HG03108 (cell line): Measurements from ENCODE around the gene CXorf38.
A peak's percentile ranks its signal among the peaks of the same experiment; 100 is the strongest.

Source experiments
- ATAC-seq: cut with Tn5 transposase; IDR thresholded peaks from one replicate; pipeline ENCODE4 v1.9.1; 2021; ENCODE audit warnings: moderate library complexity; ENCODE audit not compliant: unreplicated experiment

The CXorf38 gene, protein sequence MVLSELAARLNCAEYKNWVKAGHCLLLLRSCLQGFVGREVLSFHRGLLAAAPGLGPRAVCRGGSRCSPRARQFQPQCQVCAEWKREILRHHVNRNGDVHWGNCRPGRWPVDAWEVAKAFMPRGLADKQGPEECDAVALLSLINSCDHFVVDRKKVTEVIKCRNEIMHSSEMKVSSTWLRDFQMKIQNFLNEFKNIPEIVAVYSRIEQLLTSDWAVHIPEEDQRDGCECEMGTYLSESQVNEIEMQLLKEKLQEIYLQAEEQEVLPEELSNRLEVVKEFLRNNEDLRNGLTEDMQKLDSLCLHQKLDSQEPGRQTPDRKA

DNA sequence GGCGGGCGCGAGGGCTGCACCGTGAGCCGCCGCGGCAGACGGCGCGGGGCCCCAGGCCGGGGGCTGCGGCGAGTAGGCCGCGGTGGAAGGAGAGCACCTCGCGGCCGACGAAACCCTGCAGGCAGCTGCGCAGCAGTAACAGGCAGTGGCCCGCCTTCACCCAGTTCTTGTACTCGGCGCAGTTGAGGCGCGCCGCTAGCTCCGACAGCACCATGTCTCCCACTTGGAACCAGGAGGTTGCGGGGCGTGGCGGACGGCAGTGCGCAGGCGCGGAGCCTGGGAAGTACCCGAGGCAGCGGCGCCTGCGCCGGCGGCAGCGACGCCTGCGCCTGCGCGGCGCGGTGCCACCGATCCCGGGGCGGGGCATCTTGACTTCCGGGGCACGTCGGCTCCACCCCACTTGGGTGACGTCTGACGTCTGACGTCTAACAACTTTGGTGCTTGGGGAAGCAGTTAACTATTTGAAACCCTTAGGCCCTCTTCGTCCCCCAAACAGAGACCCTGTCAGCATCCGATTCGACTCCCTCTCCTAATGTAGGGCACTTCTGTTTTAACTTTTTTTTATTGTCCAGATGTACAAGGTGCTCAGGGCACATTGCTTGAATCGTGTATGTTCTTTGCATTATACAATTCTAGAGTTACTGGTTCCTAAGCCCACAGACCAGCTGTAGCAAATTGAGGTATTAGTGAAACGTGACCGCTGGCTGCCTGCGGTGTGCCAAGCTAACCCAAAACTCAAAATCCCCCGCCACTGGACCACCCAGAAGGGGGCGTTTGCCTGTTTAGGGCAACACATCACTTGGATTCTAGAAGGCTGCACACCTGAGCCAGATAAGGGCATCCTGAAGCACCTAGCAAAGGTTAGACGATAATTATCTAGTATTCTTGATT lies at the start of gene CXorf38:
CXorf38 (minus strand) TSS at position 255 of the 891 bp plus-strand sequence; CDS start at position 214, 41 bp downstream.
- peak; percentile 62 for ATAC-seq

GRCh38 chrX:40694802-40695201 lies 47.4 kb upstream of the CXorf38 start:
- no peak for ATAC-seq

DNA sequence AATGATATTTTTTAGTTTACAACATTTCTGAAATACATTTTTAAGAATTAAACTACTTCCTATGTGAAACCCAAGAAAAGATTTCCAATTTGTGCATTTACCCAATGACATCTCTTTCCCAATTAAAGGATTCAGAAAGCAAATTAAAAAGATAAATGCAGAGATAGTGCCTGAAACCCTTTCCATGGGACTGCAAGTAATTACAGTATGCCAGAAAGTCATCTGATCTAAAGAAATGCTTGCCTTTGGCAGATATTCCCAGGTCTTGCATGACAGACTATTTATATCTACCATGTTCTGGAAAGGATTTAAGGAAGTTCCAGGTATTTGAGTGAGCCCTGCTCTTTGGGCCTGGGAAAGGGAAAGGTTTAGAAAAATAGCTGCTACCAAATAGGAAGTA lies 41.6 kb upstream of the CXorf38 start:
- no peak for ATAC-seq

- no peak for ATAC-seq
Observed at GRCh38 chrX:40687169-40687568, 39.8 kb upstream of the CXorf38 start.

GRCh38 chrX:40685362-40685918 lies 38.1 kb upstream of the CXorf38 start:
- no peak for ATAC-seq

GRCh38 chrX:40684092-40684491 lies 36.7 kb upstream of the CXorf38 start:
- no peak for ATAC-seq

- ATAC-seq, result no peak
Observed at GRCh38 chrX:40683245-40683644, 35.9 kb upstream of the CXorf38 start.

DNA sequence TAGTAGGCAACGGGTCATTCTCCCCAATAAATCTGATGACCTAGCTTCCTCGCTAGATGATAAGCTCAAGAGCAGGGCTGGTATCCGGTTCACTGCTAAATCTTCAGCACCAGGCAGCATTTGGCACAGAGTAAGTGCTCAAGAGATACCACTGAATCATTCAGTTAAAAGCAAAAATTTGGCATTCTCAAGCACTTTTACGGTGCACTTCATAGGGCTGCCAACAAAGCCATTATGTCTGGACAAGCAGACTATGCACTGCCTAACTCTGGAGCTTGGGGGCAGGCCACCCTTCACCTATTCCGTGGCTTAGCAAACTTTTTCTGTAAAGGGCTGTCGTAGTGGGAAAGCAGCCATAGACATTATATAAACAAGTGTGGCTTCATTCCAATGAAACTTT lies 23.8 kb upstream of the CXorf38 start:
- ATAC-seq, result no peak

DNA sequence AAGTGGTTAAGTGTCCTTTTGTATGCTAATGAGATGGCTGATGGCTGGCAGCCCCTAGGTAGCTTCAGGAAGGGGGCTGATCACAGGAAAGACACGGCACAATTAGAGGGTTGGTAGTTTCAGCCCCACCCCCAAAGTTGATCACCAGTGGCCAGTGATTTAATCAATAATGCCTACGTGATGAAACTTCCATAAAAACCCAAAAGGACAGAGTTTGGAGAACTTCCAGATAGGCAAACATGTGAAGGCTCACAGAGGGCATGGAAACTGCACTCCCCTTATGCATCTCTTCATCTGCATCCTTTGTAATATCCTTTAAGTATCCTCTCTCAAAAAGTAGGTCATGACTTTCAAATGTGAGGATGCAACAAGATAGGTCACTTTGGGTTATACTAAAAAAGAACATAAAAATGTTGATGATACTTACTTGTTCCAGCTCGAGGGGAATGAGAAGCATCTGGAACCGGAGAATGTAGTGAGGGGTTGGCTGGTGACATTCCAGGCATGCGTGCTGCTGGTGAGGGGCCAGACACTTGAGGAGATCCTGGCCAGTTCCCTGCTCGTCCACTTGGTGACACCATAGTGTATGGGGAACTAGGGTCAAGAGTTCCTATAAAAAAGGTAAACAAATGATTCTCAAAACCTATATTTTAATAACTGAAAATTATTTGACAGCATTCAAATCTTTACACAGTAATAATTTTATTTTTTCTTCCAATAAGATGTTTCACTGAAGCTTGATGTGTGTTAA lies 16.7 kb upstream of the CXorf38 start:
- ATAC-seq, result no peak

- peak; percentile 70 for ATAC-seq
Observed at GRCh38 chrX:40663078-40663740, 15.8 kb upstream of the CXorf38 start.

GRCh38 chrX:40661489-40661888 lies 14.1 kb upstream of the CXorf38 start:
- ATAC-seq, result no peak

DNA sequence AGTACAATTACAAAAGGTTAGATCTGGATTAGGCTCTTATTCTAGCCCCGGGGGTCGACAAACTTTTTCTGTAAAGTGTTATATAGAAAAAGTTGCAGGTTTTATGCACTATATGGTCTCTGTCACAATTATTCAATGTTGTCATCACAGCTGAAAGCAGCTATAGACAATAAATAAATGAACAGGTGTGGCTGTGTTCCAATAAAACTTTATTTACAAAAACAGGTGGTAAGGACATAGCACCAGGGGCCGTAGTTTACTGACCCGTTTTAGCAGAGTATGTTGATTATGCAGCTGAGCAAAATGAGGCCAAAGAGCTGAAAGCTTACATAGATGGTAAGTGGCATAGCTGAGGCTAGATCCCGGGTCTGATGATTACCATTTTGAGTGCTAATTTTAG lies 13.0 kb upstream of the CXorf38 start:
- ATAC-seq, result no peak

- no peak for ATAC-seq
Observed at GRCh38 chrX:40653535-40653934, 6.2 kb upstream of the CXorf38 start.

- ATAC-seq, result no peak
Observed at GRCh38 chrX:40652664-40653063, 5.3 kb upstream of the CXorf38 start.

DNA sequence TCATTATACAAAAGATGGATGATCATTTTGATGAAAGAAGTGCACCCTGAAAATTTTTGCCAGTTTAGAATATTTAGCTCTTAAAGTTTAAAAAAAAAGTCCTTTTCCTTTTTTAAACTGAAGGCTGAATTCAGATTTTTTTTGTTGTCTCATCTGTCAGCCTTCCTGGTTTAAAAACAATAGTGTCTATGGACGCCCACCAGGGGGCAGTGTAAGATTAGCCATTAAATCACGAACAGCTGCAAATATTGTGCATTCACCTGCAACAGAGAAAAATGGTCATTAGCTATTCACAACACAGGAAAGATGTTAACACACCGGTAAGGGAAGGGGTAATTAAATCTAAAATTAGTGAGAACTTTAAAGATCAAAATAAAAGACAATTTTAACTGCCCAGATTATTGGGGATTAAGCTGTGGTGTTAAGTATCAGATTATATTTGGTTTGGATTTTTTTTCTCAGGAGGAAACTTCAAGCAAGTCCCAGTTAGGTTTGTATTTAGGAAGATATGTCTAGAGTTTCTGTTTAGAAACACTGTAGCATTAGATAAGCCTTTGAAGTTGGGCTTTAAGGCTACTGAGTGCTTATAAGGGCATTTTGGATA lies 4.4 kb upstream of the CXorf38 start:
- ATAC-seq, result no peak

DNA sequence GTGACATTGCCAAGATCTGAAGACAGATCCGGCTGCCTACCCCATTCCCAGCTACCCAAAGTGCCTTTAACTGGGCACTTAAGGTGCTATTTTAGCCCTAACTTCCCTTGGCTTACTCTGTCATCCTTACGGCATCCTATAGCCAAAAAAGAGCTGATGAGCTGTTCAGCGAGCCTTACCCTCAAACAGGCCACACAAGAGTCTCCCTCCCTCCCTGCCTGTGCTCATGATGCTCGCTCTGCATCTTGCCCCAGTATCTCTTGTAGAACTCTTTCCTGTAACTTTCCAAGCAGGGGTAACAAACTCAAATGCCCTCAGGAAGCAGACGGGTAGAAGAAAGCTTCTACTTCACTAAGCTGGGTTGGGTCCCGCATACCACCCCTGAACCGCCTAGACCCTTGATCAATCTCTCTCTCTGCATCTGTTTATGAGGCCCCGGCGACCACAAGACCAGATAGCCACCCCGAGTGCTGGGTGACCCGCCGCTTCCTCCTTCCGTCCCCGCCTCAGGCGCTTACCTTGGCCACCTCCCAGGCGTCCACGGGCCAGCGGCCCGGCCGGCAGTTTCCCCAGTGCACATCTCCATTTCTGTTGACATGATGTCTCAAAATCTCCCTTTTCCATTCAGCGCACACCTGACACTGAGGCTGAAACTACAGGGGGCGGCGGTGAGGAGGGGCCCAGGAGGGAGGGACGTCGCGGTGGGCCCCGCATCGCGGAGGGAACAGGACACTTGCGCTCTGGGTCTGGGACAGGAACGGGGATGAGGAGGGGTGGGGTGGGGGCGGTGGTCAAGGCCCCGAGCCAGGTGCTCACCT lies 663 bp downstream of the CXorf38 start:
- ATAC-seq, result peak; percentile 11

- ATAC-seq, result peak; percentile 34
Observed at GRCh38 chrX:40644821-40645358, 2.5 kb downstream of the CXorf38 start.

GRCh38 chrX:40644176-40644575 lies 3.2 kb downstream of the CXorf38 start:
- ATAC-seq, result no peak

- ATAC-seq, result no peak
Observed at GRCh38 chrX:40637687-40638086, 9.7 kb downstream of the CXorf38 start.
